ENCODE data around the gene KLHL8.

Gene KLHL8

GRCh38 chr4:87243426-87244053 lies 23.1 kb upstream of the KLHL8 start:
- TF ChIP-seq CTCF (IDR thresholded peaks at IDR 0.05; ENCODE audit: borderline replicate concordance, control extremely low read depth, extremely low read depth, insufficient read depth, missing control alignments) = no peak
- no peak for DNase-seq (ENCODE audit: low spot score)
- in situ Hi-C loops (cut with MboI; ENCODE audit: low sequenced_read_pairs, unreplicated experiment) = no loop called here

GRCh38 chr4:87241336-87241735 lies 20.9 kb upstream of the KLHL8 start:
- in situ Hi-C loops (cut with MboI; ENCODE audit: low sequenced_read_pairs, unreplicated experiment) = no loop called here
- no peak for DNase-seq (ENCODE audit: low spot score)
- TF ChIP-seq CTCF (IDR thresholded peaks at IDR 0.05; ENCODE audit: borderline replicate concordance, control extremely low read depth, extremely low read depth, insufficient read depth, missing control alignments) = no peak

- no peak for DNase-seq (ENCODE audit: low spot score)
- no peak for TF ChIP-seq CTCF (IDR thresholded peaks at IDR 0.05; ENCODE audit: borderline replicate concordance, control extremely low read depth, extremely low read depth, insufficient read depth, missing control alignments)
- in situ Hi-C loops (cut with MboI; ENCODE audit: low sequenced_read_pairs, unreplicated experiment) = no loop called here
Observed at GRCh38 chr4:87240341-87240740, 19.9 kb upstream of the KLHL8 start.

- in situ Hi-C loops (cut with MboI; ENCODE audit: low sequenced_read_pairs, unreplicated experiment) = loop anchor here (10.0 kb wide), 1 partner anchor 315 kb away; no protein-coding TSS in a partner anchor
- TF ChIP-seq CTCF (IDR thresholded peaks at IDR 0.05; ENCODE audit: borderline replicate concordance, control extremely low read depth, extremely low read depth, insufficient read depth, missing control alignments) = no peak
- no peak for DNase-seq (ENCODE audit: low spot score)
Observed at GRCh38 chr4:87239821-87240220, 19.4 kb upstream of the KLHL8 start.

- no peak for TF ChIP-seq CTCF (IDR thresholded peaks at IDR 0.05; ENCODE audit: borderline replicate concordance, control extremely low read depth, extremely low read depth, insufficient read depth, missing control alignments)
- no peak for DNase-seq (ENCODE audit: low spot score)
- in situ Hi-C loops (cut with MboI; ENCODE audit: low sequenced_read_pairs, unreplicated experiment) = loop anchor here (10.0 kb wide), 1 partner anchor 314 kb away; no protein-coding TSS in a partner anchor
Observed at GRCh38 chr4:87239194-87239593, 18.8 kb upstream of the KLHL8 start.

- in situ Hi-C loops (cut with MboI; ENCODE audit: low sequenced_read_pairs, unreplicated experiment) = loop anchor here (10.0 kb wide), 1 partner anchor 312 kb away; no protein-coding TSS in a partner anchor
- no peak for DNase-seq (ENCODE audit: low spot score)
- TF ChIP-seq CTCF (IDR thresholded peaks at IDR 0.05; ENCODE audit: borderline replicate concordance, control extremely low read depth, extremely low read depth, insufficient read depth, missing control alignments) = no peak
Observed at GRCh38 chr4:87236861-87237260, 16.4 kb upstream of the KLHL8 start.
